ENCODE results near the gene EEF1AKMT2. TPM values are rescaled to one million over a fixed set of nuclear protein-coding genes. Genes with fewer than 3 reads are reported as not detected.

Gene EEF1AKMT2
- total RNA-seq, 1 donor from 2014 or later, result 22.0 TPM

GRCh38 chr10:124741281-124741921 is 50.3 kb downstream of the EEF1AKMT2 start:
- Mint-ChIP-seq H3K27ac (ENCODE audit: unreplicated experiment) (peak overlapping the region; percentile 55), H3K36me3 (ENCODE audit: unreplicated experiment) (no peaks in the 10 kb centered on the region), H3K9me3 (ENCODE audit: unreplicated experiment) (no peaks in the 10 kb centered on the region), H3K4me1 (ENCODE audit: unreplicated experiment) (peaks cover 39% of the 10 kb centered on the region), H3K4me3 (ENCODE audit: unreplicated experiment) (peak overlapping the region; percentile 70), H3K27me3 (ENCODE audit: unreplicated experiment) (no peaks in the 10 kb centered on the region)
- TF ChIP-seq CTCF (IDR thresholded peaks at IDR 0.05), result peak; percentile 87
- DNase-seq (ENCODE audit: extremely low spot score, unreplicated experiment), result no peak

- no peak for DNase-seq (ENCODE audit: extremely low spot score, unreplicated experiment)
- no peaks in the 10 kb centered on the region for H3K9me3 Mint-ChIP-seq (ENCODE audit: unreplicated experiment)
- H3K27me3 Mint-ChIP-seq (ENCODE audit: unreplicated experiment), result no peaks in the 10 kb centered on the region
- no peak overlapping the region for H3K4me3 Mint-ChIP-seq (ENCODE audit: unreplicated experiment)
- no peak overlapping the region for H3K27ac Mint-ChIP-seq (ENCODE audit: unreplicated experiment)
- peaks cover 45% of the 10 kb centered on the region for H3K4me1 Mint-ChIP-seq (ENCODE audit: unreplicated experiment)
- TF ChIP-seq CTCF (IDR thresholded peaks at IDR 0.05), result no peak
- H3K36me3 Mint-ChIP-seq (ENCODE audit: unreplicated experiment), result no peaks in the 10 kb centered on the region
Observed at GRCh38 chr10:124740369-124741280, 51.1 kb downstream of the EEF1AKMT2 start.

GRCh38 chr10:124739986-124740368 is 51.7 kb downstream of the EEF1AKMT2 start:
- Mint-ChIP-seq H3K4me1 (ENCODE audit: unreplicated experiment) (peaks cover 40% of the 10 kb centered on the region), H3K27ac (ENCODE audit: unreplicated experiment) (no peak overlapping the region)

GRCh38 chr10:124739119-124739921 is 52.4 kb downstream of the EEF1AKMT2 start:
- Mint-ChIP-seq H3K4me3 (ENCODE audit: unreplicated experiment) (no peak overlapping the region), H3K9me3 (ENCODE audit: unreplicated experiment) (no peaks in the 10 kb centered on the region), H3K27ac (ENCODE audit: unreplicated experiment) (no peak overlapping the region), H3K4me1 (ENCODE audit: unreplicated experiment) (peaks cover 36% of the 10 kb centered on the region), H3K36me3 (ENCODE audit: unreplicated experiment) (no peaks in the 10 kb centered on the region), H3K27me3 (ENCODE audit: unreplicated experiment) (no peaks in the 10 kb centered on the region)
- TF ChIP-seq CTCF (IDR thresholded peaks at IDR 0.05), result no peak
- DNase-seq (ENCODE audit: extremely low spot score, unreplicated experiment), result peak; percentile 42

More at GRCh38 chr10:124739986-124740368, 51.7 kb downstream of the EEF1AKMT2 start:
- Mint-ChIP-seq H3K4me3 (ENCODE audit: unreplicated experiment) (no peak overlapping the region), H3K27me3 (ENCODE audit: unreplicated experiment) (no peaks in the 10 kb centered on the region), H3K9me3 (ENCODE audit: unreplicated experiment) (no peaks in the 10 kb centered on the region), H3K36me3 (ENCODE audit: unreplicated experiment) (no peaks in the 10 kb centered on the region)
- DNase-seq (ENCODE audit: extremely low spot score, unreplicated experiment), result no peak
- no peak for TF ChIP-seq CTCF (IDR thresholded peaks at IDR 0.05)
